ENCODE results near the gene SDHAF2.

SDHAF2 gene

GRCh38 chr11:61406067-61406466 lies 23.9 kb upstream of the SDHAF2 start:
- no peak for TF ChIP-seq CTCF (IDR thresholded peaks at IDR 0.05)
- H3K27ac Mint-ChIP-seq, result no peak overlapping the region
- no peaks in the 10 kb centered on the region for H3K27me3 Mint-ChIP-seq (ENCODE audit: low read depth, poor library complexity)
- DNase-seq, result no peak
- no peaks in the 10 kb centered on the region for H3K4me1 Mint-ChIP-seq
- H3K4me3 Mint-ChIP-seq, result no peak overlapping the region
- no peaks in the 10 kb centered on the region for H3K9me3 Mint-ChIP-seq
- H3K36me3 Mint-ChIP-seq (ENCODE audit: low read depth), result peaks cover 79% of the 10 kb centered on the region

- no peak for DNase-seq
- Mint-ChIP-seq H3K4me1 (no peaks in the 10 kb centered on the region), H3K9me3 (no peaks in the 10 kb centered on the region), H3K4me3 (no peak overlapping the region), H3K36me3 (ENCODE audit: low read depth) (peaks cover 89% of the 10 kb centered on the region), H3K27ac (peak overlapping the region; percentile 50), H3K27me3 (ENCODE audit: low read depth, poor library complexity) (no peaks in the 10 kb centered on the region)
- TF ChIP-seq CTCF (IDR thresholded peaks at IDR 0.05), result no peak
Observed at GRCh38 chr11:61406991-61407728, 22.8 kb upstream of the SDHAF2 start.

GRCh38 chr11:61411589-61411988 lies 18.3 kb upstream of the SDHAF2 start:
- H3K36me3 Mint-ChIP-seq (ENCODE audit: low read depth), result peaks cover 89% of the 10 kb centered on the region
- TF ChIP-seq CTCF (IDR thresholded peaks at IDR 0.05), result no peak

GRCh38 chr11:61413496-61413895 lies 16.4 kb upstream of the SDHAF2 start:
- peaks cover 9% of the 10 kb centered on the region for H3K4me1 Mint-ChIP-seq
- no peak overlapping the region for H3K4me3 Mint-ChIP-seq
- H3K36me3 Mint-ChIP-seq (ENCODE audit: low read depth), result peaks cover 89% of the 10 kb centered on the region
- H3K27ac Mint-ChIP-seq, result no peak overlapping the region
- DNase-seq, result no peak
- H3K27me3 Mint-ChIP-seq (ENCODE audit: low read depth, poor library complexity), result no peaks in the 10 kb centered on the region
- no peaks in the 10 kb centered on the region for H3K9me3 Mint-ChIP-seq
- TF ChIP-seq CTCF (IDR thresholded peaks at IDR 0.05), result no peak

More at GRCh38 chr11:61411589-61411988, 18.3 kb upstream of the SDHAF2 start:
- Mint-ChIP-seq H3K4me1 (no peaks in the 10 kb centered on the region), H3K27me3 (ENCODE audit: low read depth, poor library complexity) (no peaks in the 10 kb centered on the region), H3K4me3 (no peak overlapping the region), H3K9me3 (no peaks in the 10 kb centered on the region), H3K27ac (no peak overlapping the region)
- DNase-seq, result no peak

GRCh38 chr11:61414547-61414946 lies 15.4 kb upstream of the SDHAF2 start:
- Mint-ChIP-seq H3K27me3 (ENCODE audit: low read depth, poor library complexity) (no peaks in the 10 kb centered on the region), H3K4me3 (no peak overlapping the region), H3K4me1 (peaks cover 13% of the 10 kb centered on the region), H3K27ac (peak overlapping the region; percentile 68), H3K36me3 (ENCODE audit: low read depth) (peaks cover 87% of the 10 kb centered on the region), H3K9me3 (no peaks in the 10 kb centered on the region)
- DNase-seq, result no peak
- no peak for TF ChIP-seq CTCF (IDR thresholded peaks at IDR 0.05)

- no peak for TF ChIP-seq CTCF (IDR thresholded peaks at IDR 0.05)
- Mint-ChIP-seq H3K27ac (no peak overlapping the region), H3K27me3 (ENCODE audit: low read depth, poor library complexity) (no peaks in the 10 kb centered on the region), H3K36me3 (ENCODE audit: low read depth) (peaks cover 87% of the 10 kb centered on the region), H3K4me1 (peaks cover 13% of the 10 kb centered on the region), H3K4me3 (no peak overlapping the region), H3K9me3 (no peaks in the 10 kb centered on the region)
- no peak for DNase-seq
Observed at GRCh38 chr11:61415381-61415780, 14.5 kb upstream of the SDHAF2 start.

All from nephron progenitor cell (in vitro differentiated cells).